ENCODE results near the gene RNF11.

- TF ChIP-seq CTCF (IDR thresholded peaks at IDR 0.05; ENCODE audit: insufficient read depth, low read length), result no peak
- TF ChIP-seq REST (IDR thresholded peaks at IDR 0.05; ENCODE audit: insufficient replicate concordance, low read depth), result no peak
- no peak for TF ChIP-seq POLR2AphosphoS5 (IDR thresholded peaks at IDR 0.05; ENCODE audit: low read depth)
- TF ChIP-seq SPI1 (IDR thresholded peaks at IDR 0.05; ENCODE audit: borderline replicate concordance, low read depth), result no peak
- TF ChIP-seq GABPA (IDR thresholded peaks at IDR 0.05; ENCODE audit: low read depth), result no peak
Measured at GRCh38 chr1:51270751-51271150, 34.7 kb downstream of the RNF11 start.

Data from HL-60 (cell line).